ENCODE results near the gene THSD4.

The THSD4 gene

DNA sequence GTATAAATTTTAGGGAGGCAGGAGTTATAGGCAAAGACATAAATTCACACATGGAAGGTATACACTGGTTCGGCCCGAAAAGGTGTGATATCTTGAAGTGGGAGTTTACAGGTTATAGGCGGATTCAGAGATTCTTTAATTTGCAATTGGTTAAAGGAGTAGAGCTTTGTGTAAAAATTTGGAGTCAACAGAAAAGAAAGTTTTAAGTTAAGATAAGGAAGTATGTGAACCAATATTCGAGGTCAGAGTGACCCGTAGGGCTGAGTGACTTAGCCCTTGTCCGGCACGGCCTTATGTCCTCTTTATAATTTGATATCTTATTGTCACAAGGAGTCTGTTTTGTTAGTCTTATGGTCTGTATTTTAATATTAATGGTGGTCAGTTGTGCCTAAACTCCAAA lies 10.6 kb upstream of the THSD4 start:
- H3K4me3 ChIP-seq (ENCODE audit: control insufficient read depth, low read depth, low read length): no peak overlapping the region
- no peak for TF ChIP-seq CTCF (conservative IDR thresholded peaks at IDR 0.05; ENCODE audit: control insufficient read depth, insufficient read depth, low read depth, low read length)
- DNase-seq (ENCODE audit: low read depth): no peak

DNA sequence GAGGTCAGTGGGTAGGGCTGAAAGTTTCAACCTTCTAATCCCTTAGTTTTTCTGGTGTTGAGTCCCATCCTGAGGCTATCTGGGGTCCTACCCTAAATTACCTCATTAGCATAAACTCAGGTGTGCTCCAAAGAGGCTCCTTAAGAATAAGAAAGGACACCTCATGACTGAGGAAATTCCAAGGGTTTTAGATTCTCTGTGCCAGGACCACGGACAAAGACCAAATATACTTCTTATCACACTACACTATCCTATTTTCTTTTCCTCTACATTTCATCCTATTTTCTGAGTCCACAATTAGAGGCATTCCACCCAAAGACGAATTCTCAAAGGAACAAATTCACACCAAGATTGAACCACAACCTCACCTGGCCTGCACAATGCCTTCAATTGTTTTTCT lies 9.8 kb upstream of the THSD4 start:
- no peak overlapping the region for H3K4me3 ChIP-seq (ENCODE audit: control insufficient read depth, low read depth, low read length)
- TF ChIP-seq CTCF (conservative IDR thresholded peaks at IDR 0.05; ENCODE audit: control insufficient read depth, insufficient read depth, low read depth, low read length): no peak
- DNase-seq (ENCODE audit: low read depth): no peak

DNA sequence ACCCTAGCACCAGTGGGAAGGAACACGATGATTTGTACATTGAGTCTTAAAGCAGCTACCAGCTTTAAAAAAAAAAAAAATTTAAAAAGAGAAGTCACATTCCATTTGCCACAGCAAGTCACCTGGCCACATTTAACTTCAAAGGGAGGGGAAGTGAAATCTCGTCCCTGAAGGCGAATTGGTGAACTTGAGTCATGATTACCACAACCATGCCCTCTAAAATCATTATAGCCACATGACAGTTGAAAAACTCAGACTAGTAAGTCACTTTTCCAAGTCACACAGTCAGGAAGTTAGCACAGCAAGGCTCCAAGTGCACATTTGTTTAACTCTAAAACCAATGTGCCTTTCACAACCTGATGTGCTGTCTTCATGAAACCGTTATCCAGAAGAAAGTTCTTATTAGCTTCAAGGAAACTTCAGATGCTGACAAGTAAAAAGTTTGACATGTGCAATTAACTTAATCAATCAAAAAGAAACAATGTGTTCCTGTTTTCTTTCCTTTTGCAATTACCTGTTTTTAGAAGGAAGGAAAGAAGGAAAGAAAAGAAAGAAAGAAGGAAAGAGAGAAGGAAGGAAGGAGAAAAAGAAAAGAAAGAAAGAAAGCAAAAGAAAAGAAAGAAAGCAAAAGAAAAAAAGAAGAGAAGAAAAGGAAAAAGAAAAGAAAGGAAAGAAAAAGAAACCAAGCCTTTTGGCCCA lies 8.3 kb upstream of the THSD4 start:
- no peak overlapping the region for H3K4me3 ChIP-seq (ENCODE audit: control insufficient read depth, low read depth, low read length)
- DNase-seq (ENCODE audit: low read depth): no peak
- TF ChIP-seq CTCF (conservative IDR thresholded peaks at IDR 0.05; ENCODE audit: control insufficient read depth, insufficient read depth, low read depth, low read length): no peak

DNA sequence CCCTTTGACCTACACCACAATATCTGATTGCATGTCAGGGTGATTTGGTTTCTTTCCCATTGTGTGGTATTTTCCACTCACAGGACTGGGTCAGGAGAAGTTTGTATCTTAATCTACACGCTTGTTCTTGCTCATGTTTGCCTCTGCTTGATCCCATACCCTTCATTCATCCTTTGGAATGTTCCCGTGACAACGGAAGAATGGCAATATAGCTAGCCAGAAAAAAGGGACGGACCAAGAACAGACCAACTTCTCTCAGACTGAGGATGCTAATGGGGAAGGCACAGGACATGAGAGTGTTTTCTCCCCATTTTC lies 7.8 kb upstream of the THSD4 start:
- TF ChIP-seq CTCF (conservative IDR thresholded peaks at IDR 0.05; ENCODE audit: control insufficient read depth, insufficient read depth, low read depth, low read length): no peak
- no peak for DNase-seq (ENCODE audit: low read depth)
- no peak overlapping the region for H3K4me3 ChIP-seq (ENCODE audit: control insufficient read depth, low read depth, low read length)

DNA sequence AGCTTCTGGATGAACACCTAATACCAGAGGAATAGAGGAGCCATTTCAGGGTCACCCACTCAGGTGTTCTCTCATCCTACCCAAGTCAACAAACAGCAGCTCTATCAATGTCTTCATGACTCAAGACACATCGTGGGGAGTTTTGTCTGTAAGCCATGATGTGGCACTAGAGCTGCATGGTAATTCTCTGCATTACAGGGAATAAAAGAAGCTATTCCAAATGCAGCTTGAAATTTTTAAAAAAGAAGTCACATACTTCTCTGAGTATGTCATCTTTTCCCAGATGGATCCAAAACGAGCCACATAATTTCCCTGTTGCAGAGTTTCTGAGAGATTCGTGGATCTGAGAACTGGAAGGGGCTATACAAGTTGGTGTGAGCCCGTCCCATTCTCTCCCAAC lies 6.1 kb upstream of the THSD4 start:
- no peak overlapping the region for H3K4me3 ChIP-seq (ENCODE audit: control insufficient read depth, low read depth, low read length)
- peak; percentile 37 for TF ChIP-seq CTCF (conservative IDR thresholded peaks at IDR 0.05; ENCODE audit: control insufficient read depth, insufficient read depth, low read depth, low read length)
- peak; percentile 74 for DNase-seq (ENCODE audit: low read depth)

DNA sequence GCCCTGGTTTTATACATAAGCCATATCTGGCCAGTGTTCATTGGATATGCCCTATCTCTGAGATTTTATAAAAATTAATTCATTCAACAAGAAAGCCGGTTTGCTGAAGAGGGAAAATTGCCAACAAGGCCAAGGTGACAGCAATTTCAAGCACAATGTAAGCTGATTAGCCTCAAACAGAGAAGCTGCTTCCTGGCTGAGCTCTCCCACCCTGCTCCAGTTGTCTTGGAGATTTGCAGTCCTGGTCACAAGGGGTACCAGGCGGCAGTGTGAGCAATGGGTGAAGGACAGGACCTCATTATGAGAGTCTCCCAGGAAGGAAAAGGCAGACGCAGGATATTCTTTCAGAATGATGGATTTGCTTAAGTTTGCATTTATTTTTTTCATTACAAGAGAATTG lies 5.4 kb upstream of the THSD4 start:
- DNase-seq (ENCODE audit: low read depth): no peak
- no peak for TF ChIP-seq CTCF (conservative IDR thresholded peaks at IDR 0.05; ENCODE audit: control insufficient read depth, insufficient read depth, low read depth, low read length)
- H3K4me3 ChIP-seq (ENCODE audit: control insufficient read depth, low read depth, low read length): no peak overlapping the region
